HCT116 (cell line): Measurements from ENCODE around the gene HERC3. TPM values are rescaled to one million over a fixed set of nuclear protein-coding genes. Genes with fewer than 3 reads are reported as not detected.

ENCODE experiments used
- ATAC-seq: fragments of 200-7000 bp; cut with Tn5 transposase; 2 replicates; pipeline ENCODE4 v1.9.1; 2020; ENCODE audit warnings: mild to moderate bottlenecking, moderate library complexity
- BruUV-seq: library from RNA; stranded (reverse); fragments of 400-500 nt; replicated peaks from 2 replicates; lab custom pipeline; 2021; lab: Mats Ljungman, UMichigan
- CTCF ChIA-PET: fragments of 300-600 bp; sonication (Branson Sonifier 250); formaldehyde crosslinking; loops from one replicate; lab custom pipeline; 2021; ENCODE audit warnings: antibody characterized with exemption; lab: Charles Lee
- POLR2A ChIA-PET: fragments of 300-600, 350-600 bp; sonication (Branson Sonifier 250); formaldehyde crosslinking; loops from one replicate; lab custom pipeline; 2021; ENCODE audit warnings: antibody characterized with exemption; lab: Charles Lee
- RAD21 ChIA-PET, 2 experiments: fragments of 300-600 bp; sonication (Branson Sonifier 250); formaldehyde crosslinking; loops; one replicate each; lab custom pipeline; 2023; ENCODE audit warnings: low total read pairs in 2 of 2; ENCODE audit not compliant: uncharacterized antibody in 2 of 2, unreplicated experiment in 2 of 2, low non-redundant PET in 1 of 2; lab: Charles Lee
- DNase-seq: peaks from one replicate; pipeline ENCODE4 v3.0.0-alpha.2; 2010; ENCODE audit warnings: low read depth, low spot score
- H2AFZ ChIP-seq: fragments of 200-600 bp; shearing (Covaris generic), sonication (generic); 2 replicates; pipeline ENCODE4 v1.6.1; 2017; ENCODE audit warnings: low read depth, mixed run types, mixed read lengths, antibody characterized with exemption, low read length; ENCODE audit not compliant: poor library complexity, severe bottlenecking
- H3K27ac ChIP-seq: 2 replicates; pipeline ENCODE4 v1.5.1; 2012; ENCODE audit warnings: low read depth, low read length
- H3K27me3 ChIP-seq: fragments of 200-600 bp; sonication (generic); 2 replicates; pipeline ENCODE4 v1.6.1; 2016; ENCODE audit warnings: mixed run types, low read length, mixed read lengths; ENCODE audit not compliant: insufficient read depth
- H3K36me3 ChIP-seq, 2 experiments: fragments of 200-500 bp in 1 of 2; fragments of 200-600 bp in 1 of 2; sonication (Bioruptor generic) in 1 of 2; sonication (generic) in 1 of 2; 2 replicates each; pipeline versions ENCODE4 v1.5.1 to v1.6.1; 2014 to 2016; ENCODE audit warnings: low read length in 2 of 2, inconsistent platforms in 1 of 2, mixed read lengths in 1 of 2, mixed run types in 1 of 2; ENCODE audit not compliant: insufficient read depth in 2 of 2, control insufficient read depth in 1 of 2
- H3K4me1 ChIP-seq, 2 experiments: fragments of 200-600 bp in 1 of 2; sonication (generic) in 1 of 2; 2 replicates each; pipeline versions ENCODE4 v1.5.1 to v1.6.1; 2012 to 2017; ENCODE audit warnings: low read length in 2 of 2, inconsistent platforms in 1 of 2, mild to moderate bottlenecking in 1 of 2, mixed read lengths in 1 of 2, mixed run types in 1 of 2, moderate library complexity in 1 of 2; ENCODE audit not compliant: insufficient read depth in 2 of 2, control insufficient read depth in 1 of 2
- H3K4me2 ChIP-seq: fragments of 200-600 bp; sonication (generic); 2 replicates; pipeline ENCODE4 v1.6.1; 2017; ENCODE audit warnings: mixed run types, low read length, mixed read lengths
- H3K4me3 ChIP-seq, 2 experiments: fragments of 200-600 bp in 1 of 2; sonication (generic) in 1 of 2; replicated peaks in 1 of 2; 2 replicates each; pipeline ENCODE4 v1.5.1; 2011 to 2016; ENCODE audit warnings: low read length in 2 of 2, control low read depth in 1 of 2, low read depth in 1 of 2, mild to moderate bottlenecking in 1 of 2, mixed read lengths in 1 of 2, mixed run types in 1 of 2
- H3K79me2 ChIP-seq: fragments of 200-600 bp; sonication (generic); 2 replicates; pipeline ENCODE4 v1.6.1; 2017; ENCODE audit warnings: mild to moderate bottlenecking, mixed run types, low read length, moderate library complexity, mixed read lengths; ENCODE audit not compliant: insufficient read depth
- H3K9ac ChIP-seq: fragments of 200-600 bp; sonication (generic); 2 replicates; pipeline ENCODE4 v1.6.1; 2016; ENCODE audit warnings: low read length, mixed read lengths
- H3K9me2 ChIP-seq: fragments of 200-600 bp; sonication (generic), shearing (Covaris generic); 2 replicates; pipeline ENCODE4 v1.6.1; 2017; ENCODE audit warnings: mixed run types, mild to moderate bottlenecking, moderate library complexity; ENCODE audit not compliant: insufficient read depth
- H3K9me3 ChIP-seq, 2 experiments: fragments of 200-500 bp in 1 of 2; fragments of 200-600 bp in 1 of 2; sonication (Bioruptor generic) in 1 of 2; sonication (generic) in 1 of 2; 2 replicates each; pipeline ENCODE4 v1.6.1; 2014 to 2017; ENCODE audit warnings: low read length in 2 of 2, mixed read lengths in 2 of 2, inconsistent platforms in 1 of 2, low read depth in 1 of 2, mild to moderate bottlenecking in 1 of 2, mixed run types in 1 of 2, moderate library complexity in 1 of 2; ENCODE audit not compliant: control insufficient read depth in 1 of 2, insufficient read depth in 1 of 2
- H4K20me1 ChIP-seq: fragments of 200-600 bp; sonication (generic), shearing (Covaris generic); 2 replicates; pipeline ENCODE4 v1.6.1; 2017; ENCODE audit warnings: mixed run types, mild to moderate bottlenecking, moderate library complexity; ENCODE audit not compliant: insufficient read depth
- CBX3 ChIP-seq: IDR thresholded peaks from 2 replicates; pipeline ENCODE4 v1.6.1; 2012; ENCODE audit warnings: low read depth
- CEBPB ChIP-seq: IDR thresholded peaks from 2 replicates; pipeline ENCODE4 v1.6.1; 2012; ENCODE audit warnings: low read depth
- EGR1 ChIP-seq: IDR thresholded peaks from 2 replicates; pipeline ENCODE4 v1.6.1; 2012; ENCODE audit warnings: low read depth
- EZH2 ChIP-seq: fragments of 200-600 bp; sonication (generic); IDR thresholded peaks from 2 replicates; pipeline ENCODE4 v1.6.1; 2017; ENCODE audit warnings: antibody characterized with exemption, mixed run types
- RAD21 ChIP-seq: IDR thresholded peaks from 2 replicates; pipeline ENCODE4 v1.6.1; 2012; ENCODE audit warnings: low read depth, mild to moderate bottlenecking
- SIN3A ChIP-seq: IDR thresholded peaks from 2 replicates; pipeline ENCODE4 v1.6.1; 2012; ENCODE audit warnings: low read depth
- SP1 ChIP-seq: IDR thresholded peaks from 2 replicates; pipeline ENCODE4 v1.6.1; 2012; ENCODE audit warnings: low read depth
- TCF7L2 ChIP-seq: IDR thresholded peaks from 2 replicates; pipeline ENCODE4 v1.7.0; 2011; ENCODE audit warnings: borderline replicate concordance, inconsistent platforms; ENCODE audit not compliant: insufficient read depth, insufficient read length; ENCODE audit errors: extremely low read depth
- ZFX ChIP-seq: fragments of 450-650 bp; IDR thresholded peaks from 2 replicates; pipeline ENCODE4 v1.6.1; 2017
- ZNF274 ChIP-seq: fragments of 200-500 bp; sonication (Bioruptor generic); IDR thresholded peaks from 2 replicates; pipeline ENCODE4 v1.6.1; 2014; ENCODE audit warnings: mild to moderate bottlenecking, low read depth, low read length, inconsistent platforms
- intact Hi-C: fragments of 100-400 bp; cut with micrococcal nuclease; formaldehyde crosslinking; loops from 2 replicates; pipeline ENCODE4 v1.10.0; 2022
- total RNA-seq: library from RNA; stranded (reverse); gene quantifications from one replicate; pipeline ENCODE4 v1.2.1, GENCODE V29; 2021; ENCODE audit not compliant: unreplicated experiment
- TF ChIP-seq, protein P1 (sequence below), 3 experiments: fragments of 200-600 bp in 1 of 3; sonication (generic) in 1 of 3; IDR thresholded peaks in 2 of 3; conservative IDR thresholded peaks in 1 of 3; 2 replicates each; pipeline ENCODE4 v1.5.1; 2012 to 2017; ENCODE audit warnings: low read depth in 2 of 3, low read length in 2 of 3, antibody characterized with exemption in 1 of 3, borderline replicate concordance in 1 of 3, control low read depth in 1 of 3, mild to moderate bottlenecking in 1 of 3, mixed read lengths in 1 of 3, mixed run types in 1 of 3, moderate library complexity in 1 of 3; ENCODE audit not compliant: insufficient read depth in 1 of 3
- TF ChIP-seq, protein P2 (sequence below): IDR thresholded peaks from 2 replicates; pipeline ENCODE4 v1.6.1; 2012
- TF ChIP-seq, protein P3 (sequence below): IDR thresholded peaks from 2 replicates; pipeline ENCODE4 v1.6.1; 2012; ENCODE audit warnings: low read depth
- TF ChIP-seq, protein P4 (sequence below): IDR thresholded peaks from 2 replicates; pipeline ENCODE4 v1.6.1; 2011; ENCODE audit warnings: mild to moderate bottlenecking, low read length, moderate library complexity; ENCODE audit not compliant: insufficient replicate concordance; ENCODE audit errors: extremely low read depth
- TF ChIP-seq, protein P5 (sequence below): IDR thresholded peaks from 2 replicates; pipeline ENCODE4 v1.6.1; 2012

The HERC3 gene
- total RNA-seq, 1 experiment from 2014 or later: 10.8 TPM

DNA sequence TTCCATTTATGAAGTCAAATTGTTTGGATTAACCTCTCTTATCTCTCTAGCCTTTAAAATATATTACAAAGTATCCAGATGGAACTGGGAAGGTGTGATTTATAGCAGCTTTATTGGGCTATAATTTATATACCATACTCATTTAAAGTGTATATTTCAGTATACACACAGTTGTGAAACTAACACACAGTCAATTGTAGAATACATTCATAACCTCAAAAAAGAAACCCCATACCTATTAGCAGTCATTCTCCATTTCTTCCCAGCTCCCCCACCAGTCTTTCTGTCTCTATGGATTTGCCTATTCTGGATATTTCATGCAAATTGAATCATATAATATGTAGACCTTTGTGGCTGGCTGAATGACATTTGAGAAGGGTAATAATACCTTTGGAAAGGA, 112.9 kb downstream of the HERC3 start:
- H3K27ac ChIP-seq: no peak overlapping the region
- H3K36me3 ChIP-seq: no peaks in the 10 kb centered on the region
- no peak overlapping the region for H2AFZ ChIP-seq
- intact Hi-C loops: no loop called here
- no peak overlapping the region for H3K9ac ChIP-seq
- ATAC-seq (no peak), DNase-seq (no peak)
- no peaks in the 10 kb centered on the region for H4K20me1 ChIP-seq
- no TSS peak for BruUV-seq
- H3K4me3 ChIP-seq: no peak overlapping the region
- TF ChIP-seq, protein P1, sequence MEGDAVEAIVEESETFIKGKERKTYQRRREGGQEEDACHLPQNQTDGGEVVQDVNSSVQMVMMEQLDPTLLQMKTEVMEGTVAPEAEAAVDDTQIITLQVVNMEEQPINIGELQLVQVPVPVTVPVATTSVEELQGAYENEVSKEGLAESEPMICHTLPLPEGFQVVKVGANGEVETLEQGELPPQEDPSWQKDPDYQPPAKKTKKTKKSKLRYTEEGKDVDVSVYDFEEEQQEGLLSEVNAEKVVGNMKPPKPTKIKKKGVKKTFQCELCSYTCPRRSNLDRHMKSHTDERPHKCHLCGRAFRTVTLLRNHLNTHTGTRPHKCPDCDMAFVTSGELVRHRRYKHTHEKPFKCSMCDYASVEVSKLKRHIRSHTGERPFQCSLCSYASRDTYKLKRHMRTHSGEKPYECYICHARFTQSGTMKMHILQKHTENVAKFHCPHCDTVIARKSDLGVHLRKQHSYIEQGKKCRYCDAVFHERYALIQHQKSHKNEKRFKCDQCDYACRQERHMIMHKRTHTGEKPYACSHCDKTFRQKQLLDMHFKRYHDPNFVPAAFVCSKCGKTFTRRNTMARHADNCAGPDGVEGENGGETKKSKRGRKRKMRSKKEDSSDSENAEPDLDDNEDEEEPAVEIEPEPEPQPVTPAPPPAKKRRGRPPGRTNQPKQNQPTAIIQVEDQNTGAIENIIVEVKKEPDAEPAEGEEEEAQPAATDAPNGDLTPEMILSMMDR (IDR thresholded peaks at IDR 0.05 in 2 of 3, conservative IDR thresholded peaks at IDR 0.05 in 1 of 3; ENCODE audit: borderline replicate concordance in 1 of 3, insufficient read depth in 1 of 3, low read depth in 2 of 3, low read length in 2 of 3): no peak
- TF ChIP-seq CEBPB (no peak), ZNF274 (no peak), EGR1 (no peak), SP1 (no peak), RAD21 (no peak), TCF7L2 (no peak), CBX3 (no peak), ZFX (no peak), SIN3A (no peak), EZH2 (no peak)
- TF ChIP-seq, protein P2, sequence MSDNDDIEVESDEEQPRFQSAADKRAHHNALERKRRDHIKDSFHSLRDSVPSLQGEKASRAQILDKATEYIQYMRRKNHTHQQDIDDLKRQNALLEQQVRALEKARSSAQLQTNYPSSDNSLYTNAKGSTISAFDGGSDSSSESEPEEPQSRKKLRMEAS: no peak
- TF ChIP-seq, protein P3, sequence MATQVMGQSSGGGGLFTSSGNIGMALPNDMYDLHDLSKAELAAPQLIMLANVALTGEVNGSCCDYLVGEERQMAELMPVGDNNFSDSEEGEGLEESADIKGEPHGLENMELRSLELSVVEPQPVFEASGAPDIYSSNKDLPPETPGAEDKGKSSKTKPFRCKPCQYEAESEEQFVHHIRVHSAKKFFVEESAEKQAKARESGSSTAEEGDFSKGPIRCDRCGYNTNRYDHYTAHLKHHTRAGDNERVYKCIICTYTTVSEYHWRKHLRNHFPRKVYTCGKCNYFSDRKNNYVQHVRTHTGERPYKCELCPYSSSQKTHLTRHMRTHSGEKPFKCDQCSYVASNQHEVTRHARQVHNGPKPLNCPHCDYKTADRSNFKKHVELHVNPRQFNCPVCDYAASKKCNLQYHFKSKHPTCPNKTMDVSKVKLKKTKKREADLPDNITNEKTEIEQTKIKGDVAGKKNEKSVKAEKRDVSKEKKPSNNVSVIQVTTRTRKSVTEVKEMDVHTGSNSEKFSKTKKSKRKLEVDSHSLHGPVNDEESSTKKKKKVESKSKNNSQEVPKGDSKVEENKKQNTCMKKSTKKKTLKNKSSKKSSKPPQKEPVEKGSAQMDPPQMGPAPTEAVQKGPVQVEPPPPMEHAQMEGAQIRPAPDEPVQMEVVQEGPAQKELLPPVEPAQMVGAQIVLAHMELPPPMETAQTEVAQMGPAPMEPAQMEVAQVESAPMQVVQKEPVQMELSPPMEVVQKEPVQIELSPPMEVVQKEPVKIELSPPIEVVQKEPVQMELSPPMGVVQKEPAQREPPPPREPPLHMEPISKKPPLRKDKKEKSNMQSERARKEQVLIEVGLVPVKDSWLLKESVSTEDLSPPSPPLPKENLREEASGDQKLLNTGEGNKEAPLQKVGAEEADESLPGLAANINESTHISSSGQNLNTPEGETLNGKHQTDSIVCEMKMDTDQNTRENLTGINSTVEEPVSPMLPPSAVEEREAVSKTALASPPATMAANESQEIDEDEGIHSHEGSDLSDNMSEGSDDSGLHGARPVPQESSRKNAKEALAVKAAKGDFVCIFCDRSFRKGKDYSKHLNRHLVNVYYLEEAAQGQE: no peak
- TF ChIP-seq, protein P4, sequence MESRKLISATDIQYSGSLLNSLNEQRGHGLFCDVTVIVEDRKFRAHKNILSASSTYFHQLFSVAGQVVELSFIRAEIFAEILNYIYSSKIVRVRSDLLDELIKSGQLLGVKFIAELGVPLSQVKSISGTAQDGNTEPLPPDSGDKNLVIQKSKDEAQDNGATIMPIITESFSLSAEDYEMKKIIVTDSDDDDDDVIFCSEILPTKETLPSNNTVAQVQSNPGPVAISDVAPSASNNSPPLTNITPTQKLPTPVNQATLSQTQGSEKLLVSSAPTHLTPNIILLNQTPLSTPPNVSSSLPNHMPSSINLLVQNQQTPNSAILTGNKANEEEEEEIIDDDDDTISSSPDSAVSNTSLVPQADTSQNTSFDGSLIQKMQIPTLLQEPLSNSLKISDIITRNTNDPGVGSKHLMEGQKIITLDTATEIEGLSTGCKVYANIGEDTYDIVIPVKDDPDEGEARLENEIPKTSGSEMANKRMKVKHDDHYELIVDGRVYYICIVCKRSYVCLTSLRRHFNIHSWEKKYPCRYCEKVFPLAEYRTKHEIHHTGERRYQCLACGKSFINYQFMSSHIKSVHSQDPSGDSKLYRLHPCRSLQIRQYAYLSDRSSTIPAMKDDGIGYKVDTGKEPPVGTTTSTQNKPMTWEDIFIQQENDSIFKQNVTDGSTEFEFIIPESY: no peak
- TF ChIP-seq, protein P5, sequence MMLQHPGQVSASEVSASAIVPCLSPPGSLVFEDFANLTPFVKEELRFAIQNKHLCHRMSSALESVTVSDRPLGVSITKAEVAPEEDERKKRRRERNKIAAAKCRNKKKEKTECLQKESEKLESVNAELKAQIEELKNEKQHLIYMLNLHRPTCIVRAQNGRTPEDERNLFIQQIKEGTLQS: no peak
- ChIA-PET CTCF (no interaction called here), RAD21 (no interaction called here), POLR2A (no interaction called here)
- H3K4me2 ChIP-seq: no peak overlapping the region
- no peaks in the 10 kb centered on the region for H3K9me3 ChIP-seq
- no peaks in the 10 kb centered on the region for H3K4me1 ChIP-seq
- H3K27me3 ChIP-seq: no peaks in the 10 kb centered on the region
- no peaks in the 10 kb centered on the region for H3K9me2 ChIP-seq
- H3K79me2 ChIP-seq: no peaks in the 10 kb centered on the region
